IMR-90 (cell line): ENCODE measurements around the gene KMT5C.
A peak's percentile ranks its signal among the peaks of the same experiment; 100 is the strongest.

Experiments used
- MAZ ChIP-seq: IDR thresholded peaks from 2 replicates; pipeline ENCODE4 v1.6.1; 2012; ENCODE audit warnings: low read depth, mild to moderate bottlenecking, low read length, improper control_type of control experiment, moderate library complexity, borderline replicate concordance
- POLR2A ChIP-seq: IDR thresholded peaks from 2 replicates; pipeline ENCODE4 v1.6.1; 2012; ENCODE audit warnings: mild to moderate bottlenecking, low read depth, low read length
- RCOR1 ChIP-seq: IDR thresholded peaks from 2 replicates; pipeline ENCODE4 v1.6.1; 2012; ENCODE audit warnings: mild to moderate bottlenecking, low read length, improper control_type of control experiment; ENCODE audit not compliant: insufficient replicate concordance
- TF ChIP-seq, protein P1 (sequence below): conservative IDR thresholded peaks from 2 replicates; pipeline ENCODE4 v1.5.1; 2012; ENCODE audit warnings: mild to moderate bottlenecking, low read depth, low read length, improper control_type of control experiment

DNA sequence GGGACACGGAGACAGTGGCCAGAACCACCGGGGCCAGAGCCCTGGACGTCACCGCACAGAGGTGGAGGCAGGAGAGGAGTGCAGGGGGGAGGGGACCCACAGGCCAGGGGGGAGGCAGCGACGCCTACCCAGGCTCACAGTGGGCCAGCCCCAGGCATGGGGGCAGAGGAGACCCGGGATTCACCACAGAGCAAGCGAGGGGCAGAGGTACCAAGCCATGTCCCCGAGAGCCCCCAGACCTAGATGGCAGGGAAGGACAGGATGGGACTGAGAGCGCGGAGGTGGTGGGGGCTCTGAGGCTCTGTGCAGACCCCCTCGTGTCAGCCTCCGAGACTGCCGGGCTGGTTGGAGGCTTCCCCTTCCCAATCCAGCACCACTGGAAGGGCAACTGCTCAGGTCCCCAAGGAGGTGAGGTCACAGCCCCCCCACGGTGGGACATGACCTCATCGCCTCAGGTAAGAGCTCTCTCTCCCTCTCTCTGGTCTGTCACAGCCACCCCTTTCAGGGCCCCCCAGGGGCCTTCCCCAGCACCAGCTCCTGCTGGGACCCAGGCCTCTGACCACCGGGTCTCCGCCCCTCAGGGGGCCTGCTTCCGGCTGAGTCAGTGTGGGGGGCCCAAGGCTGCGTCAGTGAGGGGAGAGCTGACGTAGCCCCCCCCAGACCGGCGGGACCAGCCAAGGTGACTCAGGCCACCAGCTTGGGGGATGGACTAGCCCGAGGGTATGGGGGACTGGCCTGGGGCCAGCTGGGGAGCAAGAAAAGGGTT lies 32.8 kb downstream of the KMT5C start:
- TF ChIP-seq POLR2A (no peak; the same call in none of the 2 replicates), RCOR1 (no peak), MAZ (peak; percentile 97)
- TF ChIP-seq, protein P1, sequence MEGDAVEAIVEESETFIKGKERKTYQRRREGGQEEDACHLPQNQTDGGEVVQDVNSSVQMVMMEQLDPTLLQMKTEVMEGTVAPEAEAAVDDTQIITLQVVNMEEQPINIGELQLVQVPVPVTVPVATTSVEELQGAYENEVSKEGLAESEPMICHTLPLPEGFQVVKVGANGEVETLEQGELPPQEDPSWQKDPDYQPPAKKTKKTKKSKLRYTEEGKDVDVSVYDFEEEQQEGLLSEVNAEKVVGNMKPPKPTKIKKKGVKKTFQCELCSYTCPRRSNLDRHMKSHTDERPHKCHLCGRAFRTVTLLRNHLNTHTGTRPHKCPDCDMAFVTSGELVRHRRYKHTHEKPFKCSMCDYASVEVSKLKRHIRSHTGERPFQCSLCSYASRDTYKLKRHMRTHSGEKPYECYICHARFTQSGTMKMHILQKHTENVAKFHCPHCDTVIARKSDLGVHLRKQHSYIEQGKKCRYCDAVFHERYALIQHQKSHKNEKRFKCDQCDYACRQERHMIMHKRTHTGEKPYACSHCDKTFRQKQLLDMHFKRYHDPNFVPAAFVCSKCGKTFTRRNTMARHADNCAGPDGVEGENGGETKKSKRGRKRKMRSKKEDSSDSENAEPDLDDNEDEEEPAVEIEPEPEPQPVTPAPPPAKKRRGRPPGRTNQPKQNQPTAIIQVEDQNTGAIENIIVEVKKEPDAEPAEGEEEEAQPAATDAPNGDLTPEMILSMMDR, result no peak
